CD4-positive, alpha-beta T cell treated with Interleukin-12 subunit alpha and Interleukin-12 subunit beta, for 1 hour (primary cell): Measurements from ENCODE around the gene BCAN.

ENCODE experiments used
- DNase-seq: peaks from one replicate; pipeline ENCODE4 v3.0.0-alpha.2; 2020

BCAN gene

GRCh38 chr1:156644146-156644545 is 2.2 kb downstream of the BCAN start:
- DNase-seq = no peak

GRCh38 chr1:156644640-156645039 is 2.7 kb downstream of the BCAN start:
- no peak for DNase-seq

- DNase-seq = no peak
These were observed 3.1 kb downstream of the BCAN start for GRCh38 chr1:156645056-156645455.

GRCh38 chr1:156645666-156646065 is 3.7 kb downstream of the BCAN start:
- DNase-seq = no peak

- no peak for DNase-seq
These were observed 4.9 kb downstream of the BCAN start for GRCh38 chr1:156646738-156647211.

- no peak for DNase-seq
These were observed 5.4 kb downstream of the BCAN start for GRCh38 chr1:156647351-156647750.

GRCh38 chr1:156648496-156648895 is 6.6 kb downstream of the BCAN start:
- no peak for DNase-seq

GRCh38 chr1:156648951-156649350 is 7.0 kb downstream of the BCAN start:
- no peak for DNase-seq

GRCh38 chr1:156652131-156652991 is 10.4 kb downstream of the BCAN start:
- DNase-seq = no peak

- DNase-seq = no peak
These were observed 11.1 kb downstream of the BCAN start for GRCh38 chr1:156652992-156653355.

- DNase-seq = no peak
These were observed 12.8 kb downstream of the BCAN start for GRCh38 chr1:156654700-156655099.

GRCh38 chr1:156655151-156655903 is 13.4 kb downstream of the BCAN start:
- DNase-seq = no peak

- DNase-seq = no peak
These were observed 14.1 kb downstream of the BCAN start for GRCh38 chr1:156655904-156656516.

- DNase-seq = peak; percentile 78
These were observed 15.2 kb downstream of the BCAN start for GRCh38 chr1:156656806-156657740.

GRCh38 chr1:156657741-156658319 is 15.9 kb downstream of the BCAN start:
- DNase-seq = no peak

GRCh38 chr1:156658496-156658895 is 16.6 kb downstream of the BCAN start:
- no peak for DNase-seq

GRCh38 chr1:156658945-156659574 is 17.1 kb downstream of the BCAN start:
- DNase-seq = no peak

- DNase-seq = no peak
These were observed 17.7 kb downstream of the BCAN start for GRCh38 chr1:156659661-156659987.

GRCh38 chr1:156659988-156660751 is 18.3 kb downstream of the BCAN start:
- peak; percentile 92 for DNase-seq

GRCh38 chr1:156660752-156661112 is 18.8 kb downstream of the BCAN start:
- DNase-seq = no peak
